Mucosa of rectum (tissue), 2 donors: Measurements from ENCODE around the gene SLC17A5.
"Not testable (repeated sequence)": the region's sequence is repeated elsewhere in the genome, so short reads cannot be mapped to it uniquely, and the experiment has no call there.

Source experiments
- H3K27ac ChIP-seq, 2 donors: one replicate each; pipeline ENCODE4 v1.7.0; 2013; ENCODE audit warnings: inconsistent platforms in 2 of 2, low read depth in 2 of 2, low read length in 2 of 2
- H3K27me3 ChIP-seq, 2 donors: one replicate each; pipeline ENCODE4 v1.7.0; 2013; ENCODE audit warnings: low read length in 2 of 2; ENCODE audit not compliant: control insufficient read depth in 2 of 2, insufficient read depth in 2 of 2
- H3K36me3 ChIP-seq, 2 donors: one replicate each; pipeline ENCODE4 v1.7.0; 2013; ENCODE audit warnings: low read length in 2 of 2; ENCODE audit not compliant: control insufficient read depth in 2 of 2, insufficient read depth in 2 of 2
- H3K4me1 ChIP-seq, 2 donors: one replicate each; pipeline ENCODE4 v1.7.0; 2013; ENCODE audit warnings: low read length in 2 of 2, mild to moderate bottlenecking in 1 of 2; ENCODE audit not compliant: control insufficient read depth in 2 of 2, insufficient read depth in 2 of 2
- H3K4me3 ChIP-seq, 2 donors: one replicate each; pipeline ENCODE4 v1.7.0; 2013; ENCODE audit warnings: low read length in 2 of 2
- H3K9ac ChIP-seq, 2 donors: one replicate each; pipeline ENCODE4 v1.7.0; 2013; ENCODE audit warnings: low read length in 2 of 2, low read depth in 1 of 2, mild to moderate bottlenecking in 1 of 2
- H3K9me3 ChIP-seq, 2 donors: one replicate each; pipeline ENCODE4 v1.7.0; 2013; ENCODE audit warnings: low read length in 2 of 2; ENCODE audit not compliant: control insufficient read depth in 2 of 2
- donor health status: healthy.
- donor health status: Normal muscosa, but diverticular disease.

Gene SLC17A5

GRCh38 chr6:73690056-73690455 lies 36.3 kb upstream of the SLC17A5 start:
- H3K9me3 ChIP-seq: no peaks in the 10 kb centered on the region
- no peak overlapping the region for H3K9ac ChIP-seq
- H3K27me3 ChIP-seq: no peaks in the 10 kb centered on the region
- no peaks in the 10 kb centered on the region for H3K36me3 ChIP-seq
- no peaks in the 10 kb centered on the region for H3K4me1 ChIP-seq
- no peak overlapping the region for H3K27ac ChIP-seq
- H3K4me3 ChIP-seq: no peak overlapping the region

- no peak overlapping the region for H3K4me3 ChIP-seq
- H3K27me3 ChIP-seq: no peaks in the 10 kb centered on the region
- H3K9ac ChIP-seq: no peak overlapping the region
- H3K9me3 ChIP-seq: no peaks in the 10 kb centered on the region
- no peaks in the 10 kb centered on the region for H3K4me1 ChIP-seq
- H3K27ac ChIP-seq: no peak overlapping the region
- H3K36me3 ChIP-seq: no peaks in the 10 kb centered on the region
Measured at GRCh38 chr6:73688351-73688750, 34.6 kb upstream of the SLC17A5 start.

- H3K4me1 ChIP-seq, H3K36me3 ChIP-seq, H3K27ac ChIP-seq, H3K9ac ChIP-seq, H3K27me3 ChIP-seq, H3K4me3 ChIP-seq, H3K9me3 ChIP-seq: not testable (repeated sequence)
Measured at GRCh38 chr6:73683574-73683973, 29.8 kb upstream of the SLC17A5 start.

- Histone ChIP-seq H3K36me3 (no peaks in the 10 kb centered on the region), H3K9me3 (no peaks in the 10 kb centered on the region), H3K27ac (no peak overlapping the region), H3K4me1 (no peaks in the 10 kb centered on the region), H3K9ac (no peak overlapping the region), H3K4me3 (no peak overlapping the region), H3K27me3 (no peaks in the 10 kb centered on the region)
Measured at GRCh38 chr6:73680289-73680918, 26.6 kb upstream of the SLC17A5 start.

- not testable (repeated sequence) for H3K9me3 ChIP-seq, H3K27me3 ChIP-seq, H3K36me3 ChIP-seq, H3K4me1 ChIP-seq, H3K27ac ChIP-seq, H3K4me3 ChIP-seq, H3K9ac ChIP-seq
Measured at GRCh38 chr6:73679846-73680245, 26.1 kb upstream of the SLC17A5 start.

GRCh38 chr6:73679009-73679408 lies 25.2 kb upstream of the SLC17A5 start:
- H3K27ac ChIP-seq: no peak overlapping the region
- H3K9me3 ChIP-seq: no peaks in the 10 kb centered on the region
- H3K4me3 ChIP-seq: no peak overlapping the region
- H3K9ac ChIP-seq: no peak overlapping the region
- H3K4me1 ChIP-seq: no peaks in the 10 kb centered on the region
- no peaks in the 10 kb centered on the region for H3K36me3 ChIP-seq
- no peaks in the 10 kb centered on the region for H3K27me3 ChIP-seq

- Histone ChIP-seq H3K4me3 (no peak overlapping the region), H3K9ac (no peak overlapping the region), H3K27me3 (no peaks in the 10 kb centered on the region), H3K27ac (no peak overlapping the region), H3K36me3 (no peaks in the 10 kb centered on the region), H3K4me1 (no peaks in the 10 kb centered on the region), H3K9me3 (no peaks in the 10 kb centered on the region)
Measured at GRCh38 chr6:73675466-73676098, 21.8 kb upstream of the SLC17A5 start.

GRCh38 chr6:73671911-73672685 lies 18.3 kb upstream of the SLC17A5 start:
- no peak overlapping the region for H3K9ac ChIP-seq
- H3K4me3 ChIP-seq: no peak overlapping the region
- H3K36me3 ChIP-seq: no peaks in the 10 kb centered on the region
- H3K27ac ChIP-seq: no peak overlapping the region
- no peaks in the 10 kb centered on the region for H3K9me3 ChIP-seq
- no peaks in the 10 kb centered on the region for H3K27me3 ChIP-seq
- no peaks in the 10 kb centered on the region for H3K4me1 ChIP-seq

GRCh38 chr6:73669005-73669404 lies 15.2 kb upstream of the SLC17A5 start:
- no peaks in the 10 kb centered on the region for H3K9me3 ChIP-seq
- no peak overlapping the region for H3K27ac ChIP-seq
- no peaks in the 10 kb centered on the region for H3K27me3 ChIP-seq
- no peak overlapping the region for H3K4me3 ChIP-seq
- peaks cover 4 to 6% of the 10 kb centered on the region in 2 donors for H3K4me1 ChIP-seq
- H3K36me3 ChIP-seq: no peaks in the 10 kb centered on the region
- H3K9ac ChIP-seq: no peak overlapping the region

- H3K27me3 ChIP-seq: no peaks in the 10 kb centered on the region
- H3K9ac ChIP-seq: no peak overlapping the region
- H3K9me3 ChIP-seq: no peaks in the 10 kb centered on the region
- H3K36me3 ChIP-seq: no peaks in the 10 kb centered on the region
- no peak overlapping the region for H3K27ac ChIP-seq
- peaks cover 4 to 6% of the 10 kb centered on the region in 2 donors for H3K4me1 ChIP-seq
- H3K4me3 ChIP-seq: no peak overlapping the region
Measured at GRCh38 chr6:73667798-73668197, 14.0 kb upstream of the SLC17A5 start.
